DND-41 (cell line): ENCODE data around the gene TTC28.

ENCODE experiments used
- ATAC-seq: fragments of 200-7000 bp; cut with Tn5 transposase; 3 replicates; pipeline ENCODE4 v1.9.1; 2021; ENCODE audit warnings: low read depth; ENCODE audit not compliant: insufficient read depth
- DNase-seq: peaks from one replicate; pipeline ENCODE4 v3.0.0-alpha.2; 2020
- H2AFZ ChIP-seq: 2 replicates; pipeline ENCODE4 v1.6.0; 2012; ENCODE audit warnings: low read depth, low read length
- H3K27ac ChIP-seq: 2 replicates; pipeline ENCODE4 v1.5.1; 2012; ENCODE audit warnings: low read length, inconsistent platforms
- H3K27me3 ChIP-seq: fragments of 200-600 bp; sonication (generic); 2 replicates; pipeline ENCODE4 v1.6.0; 2012; ENCODE audit warnings: low read length, mild to moderate bottlenecking, inconsistent platforms; ENCODE audit not compliant: insufficient read depth, poor library complexity
- H3K36me3 ChIP-seq: 2 replicates; pipeline ENCODE4 v1.5.1; 2012; ENCODE audit warnings: low read length, inconsistent platforms; ENCODE audit not compliant: insufficient read depth
- H3K4me1 ChIP-seq: 2 replicates; pipeline ENCODE4 v1.5.1; 2012; ENCODE audit warnings: mild to moderate bottlenecking, low read length; ENCODE audit not compliant: insufficient read depth
- H3K4me2 ChIP-seq: 2 replicates; pipeline ENCODE4 v1.6.0; 2012; ENCODE audit warnings: mild to moderate bottlenecking, moderate library complexity, low read length, inconsistent platforms; ENCODE audit not compliant: insufficient read depth
- H3K4me3 ChIP-seq, 2 experiments: fragments of 200-600 bp in 1 of 2; shearing (Covaris generic) in 1 of 2; 2 replicates each; pipeline ENCODE4 v1.5.1; 2012 to 2016; ENCODE audit warnings: inconsistent platforms in 2 of 2, low read length in 2 of 2, mild to moderate bottlenecking in 2 of 2, low read depth in 1 of 2, moderate library complexity in 1 of 2
- H3K79me2 ChIP-seq: 2 replicates; pipeline ENCODE4 v1.6.0; 2012; ENCODE audit warnings: low read length, inconsistent platforms; ENCODE audit not compliant: insufficient read depth
- H3K9ac ChIP-seq: 2 replicates; pipeline ENCODE4 v1.6.0; 2012; ENCODE audit warnings: low read depth, mild to moderate bottlenecking, inconsistent platforms, low read length, moderate library complexity
- H3K9me3 ChIP-seq: 2 replicates; pipeline ENCODE4 v1.5.1; 2012; ENCODE audit warnings: low read length, moderate library complexity, mild to moderate bottlenecking, inconsistent platforms; ENCODE audit not compliant: insufficient read depth, severe bottlenecking
- H4K20me1 ChIP-seq: 2 replicates; pipeline ENCODE4 v1.6.0; 2012; ENCODE audit warnings: low read length; ENCODE audit not compliant: insufficient read depth
- EZH2 ChIP-seq: IDR thresholded peaks from 3 replicates; pipeline ENCODE4 v1.6.1; 2012; ENCODE audit warnings: borderline replicate concordance, low read depth, mild to moderate bottlenecking, moderate library complexity, low read length, inconsistent platforms; ENCODE audit not compliant: severe bottlenecking
- TF ChIP-seq, protein P1 (sequence below): IDR thresholded peaks from 2 replicates; pipeline ENCODE4 v1.5.1; 2012; ENCODE audit warnings: borderline replicate concordance, low read length, moderate library complexity, mild to moderate bottlenecking; ENCODE audit not compliant: poor library complexity, severe bottlenecking; ENCODE audit errors: extremely low read depth

Gene TTC28

DNA sequence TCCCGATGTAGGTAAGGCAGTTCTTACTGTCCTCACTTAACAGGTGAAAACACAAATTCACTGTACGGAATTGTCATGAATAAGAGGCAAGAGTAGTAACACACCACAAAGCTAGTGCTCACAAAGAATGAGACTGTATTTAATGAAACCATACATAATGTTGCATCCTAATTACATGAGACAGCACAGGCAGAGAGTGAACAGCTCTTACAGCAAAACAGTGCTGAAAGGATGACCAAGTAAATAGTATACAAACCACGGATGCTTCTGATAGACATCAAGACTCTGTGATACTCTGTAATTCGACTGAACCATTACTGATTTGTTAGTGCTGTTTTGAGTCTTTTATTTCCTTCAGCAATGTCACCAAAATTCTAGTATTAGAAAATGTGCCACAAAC lies 282.3 kb downstream of the TTC28 start:
- Histone ChIP-seq H4K20me1 (peaks cover 15% of the 10 kb centered on the region; the same call in 1 of the 2 replicates), H3K4me2 (no peak overlapping the region), H3K36me3 (peaks cover 14% of the 10 kb centered on the region), H3K4me1 (peaks cover 11% of the 10 kb centered on the region), H3K9ac (no peak overlapping the region), H3K79me2 (peaks cover 94% of the 10 kb centered on the region), H3K4me3 (no peak overlapping the region), H3K27ac (no peak overlapping the region), H2AFZ (no peak overlapping the region), H3K27me3 (no peaks in the 10 kb centered on the region), H3K9me3 (peaks cover 10% of the 10 kb centered on the region)
- no peak for DNase-seq
- no peak for ATAC-seq
- no peak for TF ChIP-seq EZH2
- TF ChIP-seq, protein P1, sequence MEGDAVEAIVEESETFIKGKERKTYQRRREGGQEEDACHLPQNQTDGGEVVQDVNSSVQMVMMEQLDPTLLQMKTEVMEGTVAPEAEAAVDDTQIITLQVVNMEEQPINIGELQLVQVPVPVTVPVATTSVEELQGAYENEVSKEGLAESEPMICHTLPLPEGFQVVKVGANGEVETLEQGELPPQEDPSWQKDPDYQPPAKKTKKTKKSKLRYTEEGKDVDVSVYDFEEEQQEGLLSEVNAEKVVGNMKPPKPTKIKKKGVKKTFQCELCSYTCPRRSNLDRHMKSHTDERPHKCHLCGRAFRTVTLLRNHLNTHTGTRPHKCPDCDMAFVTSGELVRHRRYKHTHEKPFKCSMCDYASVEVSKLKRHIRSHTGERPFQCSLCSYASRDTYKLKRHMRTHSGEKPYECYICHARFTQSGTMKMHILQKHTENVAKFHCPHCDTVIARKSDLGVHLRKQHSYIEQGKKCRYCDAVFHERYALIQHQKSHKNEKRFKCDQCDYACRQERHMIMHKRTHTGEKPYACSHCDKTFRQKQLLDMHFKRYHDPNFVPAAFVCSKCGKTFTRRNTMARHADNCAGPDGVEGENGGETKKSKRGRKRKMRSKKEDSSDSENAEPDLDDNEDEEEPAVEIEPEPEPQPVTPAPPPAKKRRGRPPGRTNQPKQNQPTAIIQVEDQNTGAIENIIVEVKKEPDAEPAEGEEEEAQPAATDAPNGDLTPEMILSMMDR, result no peak

DNA sequence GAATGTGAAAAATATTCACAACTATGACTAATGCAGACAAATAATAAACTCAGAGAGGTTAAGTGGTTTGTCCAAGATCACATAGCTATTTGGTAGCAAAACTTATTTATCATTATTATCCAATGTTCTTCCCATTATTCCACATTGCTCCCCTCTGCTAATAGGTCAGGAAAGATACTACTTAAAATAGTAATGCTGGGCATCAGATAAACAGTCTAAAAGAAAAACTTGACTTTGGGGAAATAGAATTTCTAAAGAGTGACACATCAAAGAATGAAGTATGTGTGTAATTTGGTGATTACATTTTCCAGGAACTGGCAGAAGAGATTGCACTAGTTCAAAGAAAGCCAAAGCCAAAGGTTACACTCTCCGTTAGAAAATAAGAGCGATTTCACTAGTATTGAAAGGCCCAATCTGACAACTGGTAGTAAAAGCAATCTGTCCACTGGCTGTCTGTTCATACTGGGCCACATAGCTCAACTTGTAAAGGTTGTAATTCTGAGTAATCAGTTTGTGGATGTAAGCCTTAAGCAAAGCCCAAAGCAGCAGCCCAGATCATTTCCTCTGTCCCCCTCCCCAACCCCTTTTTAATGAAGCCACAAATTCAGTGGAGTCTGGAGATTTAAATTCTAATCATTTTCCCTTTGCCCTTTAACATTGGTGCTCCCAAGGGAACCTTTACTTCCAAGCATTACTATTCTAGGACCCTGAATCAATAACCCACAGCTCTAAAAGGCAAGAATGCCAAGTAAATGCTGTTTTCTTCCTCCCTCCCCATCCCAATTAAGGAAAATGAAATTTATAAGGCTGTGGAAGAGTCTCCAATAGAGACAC lies 283.5 kb downstream of the TTC28 start:
- ATAC-seq (0 out of 3 replicates have a peak, but pooled peaks have one; percentile 24), DNase-seq (no peak)
- TF ChIP-seq, protein P1, result no peak
- no peak for TF ChIP-seq EZH2
- peaks cover 12% of the 10 kb centered on the region; the same call in 1 of the 2 replicates for H4K20me1 ChIP-seq
- 0 out of 2 replicates have a peak overlapping the region, but pooled peaks have one; percentile 4 for H3K27ac ChIP-seq
- H3K4me1 ChIP-seq, result peaks cover 11% of the 10 kb centered on the region
- H3K27me3 ChIP-seq, result no peaks in the 10 kb centered on the region
- H3K9ac ChIP-seq, result no peak overlapping the region
- no peak overlapping the region for H3K4me2 ChIP-seq
- H3K36me3 ChIP-seq, result peaks cover 10% of the 10 kb centered on the region
- H3K79me2 ChIP-seq, result peaks cover 83% of the 10 kb centered on the region
- H3K4me3 ChIP-seq, result no peak overlapping the region
- no peak overlapping the region for H2AFZ ChIP-seq
- H3K9me3 ChIP-seq, result peaks cover 10% of the 10 kb centered on the region

DNA sequence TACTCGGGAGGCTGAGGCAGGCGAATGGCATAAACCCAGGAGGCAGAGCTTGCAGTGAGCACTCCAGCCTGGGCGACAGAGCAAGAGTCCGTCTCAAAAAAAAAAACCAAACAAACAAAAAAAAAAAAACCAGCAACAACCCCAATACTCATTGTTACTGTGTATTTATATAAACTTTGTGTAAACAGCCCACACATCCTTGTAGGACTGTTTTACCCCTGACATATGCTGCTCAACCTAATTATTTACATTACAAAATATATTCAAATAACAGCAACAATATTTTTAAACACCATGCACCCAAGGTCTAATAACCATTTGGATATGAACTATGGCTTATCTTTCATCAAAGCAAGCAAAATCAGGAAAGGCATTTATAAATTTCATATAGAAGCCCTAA lies 284.1 kb downstream of the TTC28 start:
- Histone ChIP-seq H2AFZ (no peak overlapping the region), H3K79me2 (peaks cover 78% of the 10 kb centered on the region), H3K36me3 (peaks cover 10% of the 10 kb centered on the region), H3K27me3 (no peaks in the 10 kb centered on the region), H3K4me1 (peaks cover 11% of the 10 kb centered on the region), H3K4me3 (no peak overlapping the region), H3K9ac (no peak overlapping the region), H4K20me1 (peaks cover 12% of the 10 kb centered on the region; the same call in 1 of the 2 replicates), H3K4me2 (no peak overlapping the region), H3K27ac (no peak overlapping the region), H3K9me3 (peaks cover 10% of the 10 kb centered on the region)
- DNase-seq, result no peak
- ATAC-seq, result no peak
- TF ChIP-seq, protein P1, result no peak
- no peak for TF ChIP-seq EZH2
